Measurements from ENCODE around the gene DEXI.

DNA sequence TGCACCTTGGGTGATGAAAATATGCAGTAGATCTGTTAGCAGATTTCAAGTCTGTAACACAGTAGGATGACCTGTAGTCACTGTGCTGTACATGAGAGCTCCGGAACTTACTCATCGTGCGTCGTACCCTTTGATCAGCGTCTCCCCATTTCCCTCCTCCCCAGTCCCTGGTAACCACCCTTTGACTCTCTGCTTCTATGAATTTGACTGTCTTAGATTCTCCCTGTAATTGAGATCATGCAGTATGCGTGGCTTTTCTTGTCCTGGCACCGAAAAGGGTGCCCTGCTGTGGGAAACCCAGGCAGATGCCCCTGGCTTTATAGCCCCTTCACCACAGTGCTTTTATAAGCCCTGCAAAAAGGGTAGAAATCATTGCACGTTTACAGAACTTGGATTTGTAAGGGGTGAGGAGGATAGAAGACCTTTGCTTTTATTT lies 22.6 kb upstream of the DEXI start:
- no peak for TF ChIP-seq GATA2 (IDR thresholded peaks at IDR 0.05; ENCODE audit: low read depth, low read length)
- no peak for TF ChIP-seq GATA3 (IDR thresholded peaks at IDR 0.05; ENCODE audit: low read depth, low read length)

Data from SH-SY5Y (cell line).